ENCODE results near the gene HYAL2. TPM values are rescaled to one million over a fixed set of nuclear protein-coding genes. Genes with fewer than 3 reads are reported as not detected.

Gene HYAL2
- polyA plus RNA-seq, 6 donors from 2014 or later = 0.59 to 5.9 (median 3.4) TPM; not detected in 1

- no peak for ATAC-seq (ENCODE audit: low read depth in 2 of 2)
- Mint-ChIP-seq H3K27ac (peak overlapping the region in 2 of 6 donors; percentile 51 to 64), H3K27me3 (no peaks in the 10 kb centered on the region), H3K9me3 (no peaks in the 10 kb centered on the region), H3K36me3 (no peaks in the 10 kb centered on the region), H3K4me3 (peak overlapping the region in 1 of 8 donors; percentile 81), H3K4me1 (peaks cover 27 to 48% (median 42%) of the 10 kb centered on the region in 3 donors)
- no peak for DNase-seq
These were observed 11.3 kb upstream of the HYAL2 start for GRCh38 chr3:50333744-50334328.

GRCh38 chr3:50331364-50331907 is 8.9 kb upstream of the HYAL2 start:
- peaks cover 19 to 52% (median 38%) of the 10 kb centered on the region in 3 donors for H3K4me1 Mint-ChIP-seq
- peak overlapping the region in 2 of 6 donors; percentile 33 to 57 for H3K27ac Mint-ChIP-seq
- no peaks in the 10 kb centered on the region for H3K27me3 Mint-ChIP-seq
- no peaks in the 10 kb centered on the region for H3K36me3 Mint-ChIP-seq
- no peaks in the 10 kb centered on the region for H3K9me3 Mint-ChIP-seq
- H3K4me3 Mint-ChIP-seq = no peak overlapping the region
- ATAC-seq (ENCODE audit: low read depth in 2 of 2) (no peak), DNase-seq (no peak)

GRCh38 chr3:50330330-50330729 is 7.8 kb upstream of the HYAL2 start:
- H3K27ac Mint-ChIP-seq = peak overlapping the region in 3 of 6 donors; percentile 24 to 64 (median 60)
- H3K4me1 Mint-ChIP-seq = peaks cover 17 to 44% (median 33%) of the 10 kb centered on the region in 3 donors
- DNase-seq = no peak
- no peaks in the 10 kb centered on the region for H3K27me3 Mint-ChIP-seq
- ATAC-seq (ENCODE audit: low read depth in 2 of 2) = no peak
- no peaks in the 10 kb centered on the region for H3K36me3 Mint-ChIP-seq
- peak overlapping the region in 2 of 8 donors; percentile 15 to 68 for H3K4me3 Mint-ChIP-seq
- H3K9me3 Mint-ChIP-seq = no peaks in the 10 kb centered on the region

GRCh38 chr3:50327943-50328691 is 5.6 kb upstream of the HYAL2 start, which contains the start of gene TUSC2:
Gene TUSC2, minus strand, starts transcription at chr3:50328223. Its CDS starts 124 bp downstream, at chr3:50328099.
- Mint-ChIP-seq H3K4me3 (peak within 1 kb of the TSS; percentile 82 to 97 (median 92)), H3K27me3 (no peaks in the 10 kb centered on the region), H3K36me3 (no peaks in the 10 kb centered on the region), H3K4me1 (peaks cover 16 to 42% (median 30%) of the 10 kb centered on the region in 3 donors), H3K27ac (peak within 1 kb of the TSS; percentile 42 to 94 (median 90)), H3K9me3 (no peaks in the 10 kb centered on the region)
- peak; percentile 94 to 96 for ATAC-seq (ENCODE audit: low read depth in 2 of 2)
- DNase-seq = peak; percentile 92

GRCh38 chr3:50327129-50327528 is 4.6 kb upstream of the HYAL2 start:
- no peaks in the 10 kb centered on the region for H3K27me3 Mint-ChIP-seq
- peak overlapping the region in 4 of 6 donors; percentile 20 to 89 (median 55) for H3K27ac Mint-ChIP-seq
- DNase-seq = no peak
- peak overlapping the region; percentile 82 to 97 (median 92) for H3K4me3 Mint-ChIP-seq
- no peak for ATAC-seq (ENCODE audit: low read depth in 2 of 2)
- H3K36me3 Mint-ChIP-seq = no peaks in the 10 kb centered on the region
- H3K4me1 Mint-ChIP-seq = peaks cover 16 to 39% (median 39%) of the 10 kb centered on the region in 3 donors
- H3K9me3 Mint-ChIP-seq = no peaks in the 10 kb centered on the region

- Mint-ChIP-seq H3K4me1 (peaks cover 16 to 41% (median 39%) of the 10 kb centered on the region in 3 donors), H3K27me3 (no peaks in the 10 kb centered on the region), H3K9me3 (no peaks in the 10 kb centered on the region), H3K4me3 (peak overlapping the region in 6 of 8 donors; percentile 29 to 93 (median 86)), H3K36me3 (no peaks in the 10 kb centered on the region), H3K27ac (peak overlapping the region in 1 of 6 donors; percentile 89)
- DNase-seq = no peak
- ATAC-seq (ENCODE audit: low read depth in 2 of 2) = no peak
These were observed 3.6 kb upstream of the HYAL2 start for GRCh38 chr3:50326182-50326541.

- DNase-seq (no peak), ATAC-seq (ENCODE audit: low read depth in 2 of 2) (no peak)
- H3K27me3 Mint-ChIP-seq = no peaks in the 10 kb centered on the region
- peaks cover 17 to 43% (median 41%) of the 10 kb centered on the region in 3 donors for H3K4me1 Mint-ChIP-seq
- peak overlapping the region in 6 of 8 donors; percentile 23 to 93 (median 86) for H3K4me3 Mint-ChIP-seq
- no peaks in the 10 kb centered on the region for H3K9me3 Mint-ChIP-seq
- no peaks in the 10 kb centered on the region for H3K36me3 Mint-ChIP-seq
- H3K27ac Mint-ChIP-seq = peak overlapping the region in 2 of 6 donors; percentile 67 to 89
These were observed 3.1 kb upstream of the HYAL2 start for GRCh38 chr3:50325497-50326181.

- ATAC-seq (ENCODE audit: low read depth in 2 of 2) (no peak), DNase-seq (no peak)
- H3K27ac Mint-ChIP-seq = peak overlapping the region in 4 of 6 donors; percentile 14 to 78 (median 70)
- no peaks in the 10 kb centered on the region for H3K27me3 Mint-ChIP-seq
- peaks cover 23 to 48% (median 46%) of the 10 kb centered on the region in 3 donors for H3K4me1 Mint-ChIP-seq
- no peaks in the 10 kb centered on the region for H3K36me3 Mint-ChIP-seq
- no peaks in the 10 kb centered on the region for H3K9me3 Mint-ChIP-seq
- H3K4me3 Mint-ChIP-seq = peak overlapping the region in 4 of 8 donors; percentile 23 to 89 (median 63)
These were observed 2.6 kb upstream of the HYAL2 start for GRCh38 chr3:50325113-50325480.

- Mint-ChIP-seq H3K27ac (peak overlapping the region in 3 of 6 donors; percentile 39 to 78 (median 72)), H3K9me3 (no peaks in the 10 kb centered on the region), H3K4me1 (peaks cover 25 to 52% (median 46%) of the 10 kb centered on the region in 3 donors), H3K27me3 (no peaks in the 10 kb centered on the region), H3K4me3 (peak overlapping the region in 3 of 8 donors; percentile 29 to 89 (median 50)), H3K36me3 (no peaks in the 10 kb centered on the region)
- peak in 1 of 2 donors; percentile 10 for ATAC-seq (ENCODE audit: low read depth in 2 of 2)
- peak; percentile 60 for DNase-seq
These were observed 2.0 kb upstream of the HYAL2 start for GRCh38 chr3:50324351-50325112.

GRCh38 chr3:50323614-50324199 is 1.2 kb upstream of the HYAL2 start:
- no peak for DNase-seq
- no peaks in the 10 kb centered on the region for H3K9me3 Mint-ChIP-seq
- peaks cover 33 to 58% (median 49%) of the 10 kb centered on the region in 3 donors for H3K4me1 Mint-ChIP-seq
- ATAC-seq (ENCODE audit: low read depth in 2 of 2) = no peak
- peak overlapping the region in 1 of 8 donors; percentile 87 for H3K4me3 Mint-ChIP-seq
- peak overlapping the region in 3 of 6 donors; percentile 27 to 69 (median 47) for H3K27ac Mint-ChIP-seq
- H3K27me3 Mint-ChIP-seq = no peaks in the 10 kb centered on the region
- no peaks in the 10 kb centered on the region for H3K36me3 Mint-ChIP-seq

GRCh38 chr3:50323092-50323600 is 601 bp upstream of the HYAL2 start:
- Mint-ChIP-seq H3K36me3 (no peaks in the 10 kb centered on the region), H3K27ac (peak overlapping the region in 3 of 6 donors; percentile 57 to 69 (median 66)), H3K4me3 (peak overlapping the region; percentile 15 to 88 (median 64)), H3K9me3 (no peaks in the 10 kb centered on the region), H3K27me3 (no peaks in the 10 kb centered on the region), H3K4me1 (peaks cover 36 to 57% (median 51%) of the 10 kb centered on the region in 3 donors)
- ATAC-seq (ENCODE audit: low read depth in 2 of 2) = no peak
- DNase-seq = no peak

- ATAC-seq (ENCODE audit: low read depth in 2 of 2) (no peak), DNase-seq (no peak)
- Mint-ChIP-seq H3K27me3 (no peaks in the 10 kb centered on the region), H3K4me3 (peak overlapping the region in 6 of 8 donors; percentile 87 to 91 (median 88)), H3K4me1 (peaks cover 32 to 52% (median 50%) of the 10 kb centered on the region in 3 donors), H3K27ac (peak overlapping the region in 3 of 6 donors; percentile 67 to 97 (median 95)), H3K36me3 (no peaks in the 10 kb centered on the region), H3K9me3 (no peaks in the 10 kb centered on the region)
These were observed 495 bp downstream of the HYAL2 start for GRCh38 chr3:50322115-50322385.
